Esophagus muscularis mucosa (tissue), 4 donors: ENCODE data around the gene PTTG1IP.

Experiments used
- CTCF ChIP-seq, 3 experiments: fragments of 200-600 bp in 2 of 3; fragments of 450-650 bp in 1 of 3; sonication (generic) in 2 of 3; IDR thresholded peaks; one replicate each; pipeline ENCODE4 v1.5.1; 2017 to 2019; ENCODE audit warnings: antibody characterized with exemption in 3 of 3, mild to moderate bottlenecking in 2 of 3, moderate library complexity in 1 of 3
- EP300 ChIP-seq: sonication (generic); formaldehyde crosslinking; IDR thresholded peaks from one replicate; pipeline ENCODE4 v1.6.1; 2017; ENCODE audit warnings: antibody characterized with exemption
- POLR2A ChIP-seq: fragments of 450-650 bp; IDR thresholded peaks from one replicate; pipeline ENCODE4 v1.6.1; 2017; ENCODE audit warnings: antibody characterized with exemption, moderate library complexity, mild to moderate bottlenecking, low read depth
- POLR2AphosphoS5 ChIP-seq, 2 donors: sonication (generic); formaldehyde crosslinking; IDR thresholded peaks; one replicate each; pipeline ENCODE4 v1.6.1; 2017; ENCODE audit warnings: antibody characterized with exemption in 2 of 2

- no peak for TF ChIP-seq CTCF (IDR thresholded peaks at IDR 0.05)
- TF ChIP-seq EP300, result no peak
- TF ChIP-seq POLR2AphosphoS5 (IDR thresholded peaks at IDR 0.05), result no peak
- TF ChIP-seq POLR2A, result no peak
Observed at GRCh38 chr21:44899768-44900558, 26.5 kb upstream of the PTTG1IP start.
